NK-92 (cell line): Measurements from ENCODE around the gene ADAP1.

Experiments
- DNase-seq: peaks from one replicate; lab custom pipeline; 2025; ENCODE audit not compliant: unreplicated experiment; lab: John Stamatoyannopoulos, UW

The ADAP1 gene

DNA sequence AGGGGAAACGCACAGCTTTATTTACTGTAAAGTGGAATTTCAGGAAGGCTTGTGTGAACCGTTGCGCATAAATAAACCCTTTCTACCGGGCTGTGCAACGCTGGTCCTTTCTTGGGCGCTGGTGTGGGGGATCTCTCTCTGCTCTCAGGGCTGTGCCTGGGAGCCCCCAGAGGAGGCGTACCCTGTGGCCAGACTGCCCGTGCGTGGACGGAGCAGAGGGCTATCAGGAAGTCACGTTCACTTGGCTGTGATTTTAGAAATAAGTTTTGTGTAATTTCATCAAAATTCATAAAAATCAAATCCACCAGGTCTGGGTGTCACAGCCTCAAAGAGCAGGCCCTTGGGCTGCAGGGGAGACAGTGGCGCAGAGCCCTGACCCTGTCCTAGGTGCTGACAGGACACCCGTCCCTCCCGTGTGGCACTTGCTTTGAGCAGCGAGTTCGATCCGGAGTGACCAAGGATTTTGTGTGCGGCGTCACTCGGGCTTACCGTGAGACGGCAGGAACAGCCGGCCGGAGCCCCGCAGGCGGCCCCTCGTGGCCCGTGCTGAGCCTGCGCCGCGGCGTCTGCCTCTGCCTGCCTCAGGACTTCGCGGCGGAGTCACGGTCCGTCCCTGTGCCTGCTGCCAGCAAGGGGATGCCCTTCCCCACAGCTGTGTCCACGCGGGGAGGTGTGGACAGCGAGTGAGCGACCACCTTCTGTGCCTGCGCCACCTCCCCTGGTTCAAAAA, 58.0 kb downstream of the ADAP1 start:
- DNase-seq = no peak

DNA sequence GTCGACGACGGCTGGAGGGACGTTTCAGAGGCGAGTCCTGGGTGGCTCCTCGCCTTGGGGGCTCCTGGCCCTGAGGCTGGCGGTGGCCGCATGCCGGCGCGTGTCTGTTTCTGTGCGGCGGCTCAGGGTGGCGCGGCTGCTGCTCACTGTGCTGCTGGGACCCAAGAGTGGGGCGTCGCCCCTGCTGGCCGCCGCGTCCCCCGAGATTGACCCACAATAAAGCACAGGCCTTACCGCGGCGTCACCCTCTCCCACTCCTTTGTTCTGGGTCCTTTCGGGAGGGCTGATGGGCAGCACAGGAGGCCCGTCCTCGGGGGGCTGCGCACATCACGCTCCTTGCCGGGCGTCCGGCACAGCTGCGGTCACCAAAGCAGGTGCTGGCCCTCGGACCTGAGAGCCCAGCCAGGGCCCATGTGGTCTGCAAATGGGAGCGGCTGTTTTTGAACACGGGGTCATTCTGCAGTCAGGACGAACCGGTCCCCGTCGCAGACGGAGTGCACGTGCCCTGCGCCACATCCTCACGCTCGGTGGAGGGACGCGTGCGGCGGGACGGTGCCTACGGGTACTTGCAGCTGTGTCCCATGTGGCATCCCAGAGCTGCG, 58.9 kb downstream of the ADAP1 start:
- DNase-seq = no peak

DNA sequence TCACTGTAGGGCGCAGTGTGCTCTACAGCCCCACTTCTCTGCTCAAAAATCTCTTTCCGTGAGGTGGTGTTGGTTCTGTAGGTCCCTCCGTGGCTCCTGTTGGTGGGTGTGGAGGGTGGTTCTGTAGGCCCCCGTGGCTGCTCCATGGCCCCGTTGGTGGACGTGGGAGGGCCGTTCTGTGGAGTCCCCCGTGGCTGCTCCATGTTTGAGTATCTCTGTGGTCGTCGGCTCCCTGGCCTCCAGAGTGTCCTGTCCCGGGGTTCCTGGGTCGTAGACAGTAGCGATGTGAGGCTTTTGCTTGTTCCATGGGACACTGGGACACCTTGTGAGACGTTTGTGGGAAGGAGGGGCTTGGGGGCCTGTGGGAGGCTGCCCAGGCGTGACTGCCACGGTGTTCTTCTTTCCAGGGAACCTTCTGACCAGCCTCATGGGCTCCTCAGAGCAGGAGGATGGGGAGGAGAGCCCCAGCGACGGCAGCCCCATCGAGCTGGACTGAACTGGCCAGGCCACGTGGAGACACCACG, 59.5 kb downstream of the ADAP1 start:
- DNase-seq = no peak

DNA sequence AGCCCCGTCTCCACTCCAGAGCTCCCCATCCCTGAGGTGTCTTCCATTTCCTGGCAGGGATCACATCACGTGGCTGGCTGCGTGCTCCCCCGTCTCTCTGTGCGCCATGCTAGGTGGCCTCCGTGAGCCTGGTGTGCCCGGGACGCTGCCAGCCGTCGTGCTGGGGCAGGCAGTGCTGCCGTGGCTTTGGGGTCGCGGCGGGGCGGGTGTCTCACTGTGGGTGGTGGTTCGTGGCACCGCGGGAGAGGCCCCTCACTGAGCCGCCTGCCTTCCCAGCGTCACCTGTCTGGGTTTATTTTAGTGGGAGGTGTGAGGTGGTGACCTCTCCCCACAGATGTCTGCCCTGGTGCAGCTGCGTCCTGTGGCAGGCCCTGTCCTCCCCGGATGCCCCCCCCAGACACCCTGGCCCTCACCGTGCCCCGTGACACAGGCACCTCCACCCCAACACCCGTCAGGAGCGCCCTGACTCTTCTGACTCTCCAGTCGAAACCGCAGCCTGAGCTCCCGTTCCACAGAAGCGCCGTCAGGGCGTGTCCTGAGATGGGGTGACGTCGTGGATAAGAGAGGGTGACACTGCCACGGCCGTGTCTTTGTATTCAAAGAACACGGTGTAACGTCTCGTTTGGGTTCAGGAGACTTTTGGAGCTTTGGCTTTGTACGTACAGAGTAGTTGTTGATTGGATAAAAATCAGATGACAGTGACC, 60.2 kb downstream of the ADAP1 start:
- DNase-seq = no peak

DNA sequence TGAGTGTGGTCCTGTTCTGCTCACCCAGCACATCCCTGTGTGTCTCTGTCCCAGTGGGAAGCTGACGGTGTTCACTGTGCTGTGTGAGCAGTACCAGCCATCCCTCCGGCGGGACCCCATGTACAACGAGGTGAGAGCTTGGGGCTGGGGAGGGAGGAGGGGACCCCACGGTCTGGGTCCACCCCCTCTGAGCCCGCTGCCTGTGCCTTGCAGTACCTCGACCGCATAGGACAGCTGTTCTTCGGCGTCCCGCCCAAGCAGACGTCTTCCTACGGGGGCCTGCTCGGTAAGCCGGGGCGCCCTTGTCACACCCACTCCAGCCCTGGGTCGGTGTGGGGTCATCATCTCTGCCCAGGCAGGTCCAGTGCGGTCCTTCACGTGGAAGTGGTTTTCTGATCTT, 60.8 kb downstream of the ADAP1 start:
- DNase-seq = no peak

DNA sequence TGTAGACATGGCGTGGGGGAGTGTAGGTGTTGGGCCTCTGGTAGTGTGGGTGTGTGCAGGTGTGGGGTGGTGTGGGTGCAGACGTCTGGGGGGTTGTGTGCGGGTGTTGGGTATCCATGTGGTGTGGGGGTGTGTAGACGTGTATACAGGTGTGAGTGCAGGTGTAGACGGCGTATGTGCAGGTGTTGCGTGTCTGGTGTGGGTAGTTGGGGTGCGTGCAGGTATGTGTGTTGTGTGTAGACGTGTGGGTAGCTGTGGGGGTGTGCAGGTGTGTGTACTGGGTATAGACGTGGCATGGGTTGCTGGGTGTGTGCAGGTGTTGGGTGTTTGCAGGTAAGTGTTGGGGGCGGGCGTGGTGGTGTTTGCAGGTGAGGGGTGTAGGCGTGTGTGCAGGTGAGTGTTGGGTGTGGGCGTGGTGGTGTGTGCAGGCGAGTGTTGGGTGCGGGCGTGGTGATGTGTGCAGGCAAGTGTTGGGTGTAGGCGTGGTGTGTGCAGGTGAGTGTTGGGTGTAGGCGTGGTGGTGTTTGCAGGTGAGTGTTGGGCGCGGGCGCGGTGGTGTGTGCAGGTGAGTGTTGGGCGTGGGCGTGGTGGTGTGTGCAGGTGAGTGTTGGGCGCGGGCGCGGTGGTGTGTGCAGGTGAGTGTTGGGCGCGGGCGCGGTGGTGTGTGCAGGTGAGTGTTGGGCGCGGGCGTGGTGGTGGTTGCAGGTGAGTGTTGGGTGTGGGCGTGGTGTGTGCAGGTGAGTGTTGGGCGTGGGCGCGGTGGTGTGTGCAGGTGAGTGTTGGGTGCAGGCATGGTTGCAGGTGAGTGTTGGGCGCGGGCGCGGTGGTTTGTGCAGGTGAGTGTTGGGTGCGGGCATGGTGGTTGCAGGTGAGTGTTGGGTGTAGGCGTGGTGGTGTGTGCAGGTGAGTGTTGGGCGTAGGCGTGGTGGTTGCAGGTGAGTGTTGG, 61.6 kb downstream of the ADAP1 start:
- DNase-seq = no peak

DNA sequence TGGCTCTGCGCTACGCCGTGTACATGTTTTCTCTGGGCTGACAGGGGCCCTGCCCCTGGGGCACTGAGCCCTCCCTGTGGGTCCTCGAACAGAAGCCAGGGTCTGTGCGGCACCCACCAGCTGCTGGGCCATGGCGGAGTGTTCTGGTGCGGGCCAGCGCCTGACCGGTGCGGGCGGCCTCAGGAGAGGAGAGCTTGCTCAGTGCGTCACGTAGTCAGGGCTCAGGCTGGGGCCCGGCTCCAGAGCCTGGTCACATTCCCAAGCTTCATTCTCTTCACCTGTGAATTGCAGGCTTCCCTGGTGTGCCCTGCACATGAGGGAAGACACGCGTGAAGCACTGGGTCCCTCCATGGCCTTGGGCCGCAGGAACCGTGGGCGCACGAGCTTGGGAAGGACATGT, 62.7 kb downstream of the ADAP1 start:
- DNase-seq = no peak

DNA sequence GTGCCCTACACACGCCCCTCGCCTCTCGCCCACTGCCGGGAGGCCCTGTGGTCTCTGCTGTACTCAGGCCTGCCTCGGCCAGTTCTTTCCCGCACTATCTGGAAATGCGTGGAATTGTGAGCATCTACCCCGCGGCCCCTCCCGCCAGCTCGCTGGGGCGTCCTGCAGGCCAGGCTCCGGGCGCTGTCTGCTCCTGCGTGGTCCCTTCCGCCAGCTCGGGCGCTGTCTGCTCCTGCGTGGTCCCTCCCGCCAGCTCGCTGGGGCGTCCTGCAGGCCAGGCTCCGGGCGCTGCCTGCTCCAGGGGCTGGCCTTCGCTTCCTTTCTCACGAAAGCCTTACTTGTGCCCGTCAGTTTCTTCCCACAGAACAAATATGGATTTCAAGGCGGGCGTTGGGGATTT, 63.2 kb downstream of the ADAP1 start:
- no peak for DNase-seq

DNA sequence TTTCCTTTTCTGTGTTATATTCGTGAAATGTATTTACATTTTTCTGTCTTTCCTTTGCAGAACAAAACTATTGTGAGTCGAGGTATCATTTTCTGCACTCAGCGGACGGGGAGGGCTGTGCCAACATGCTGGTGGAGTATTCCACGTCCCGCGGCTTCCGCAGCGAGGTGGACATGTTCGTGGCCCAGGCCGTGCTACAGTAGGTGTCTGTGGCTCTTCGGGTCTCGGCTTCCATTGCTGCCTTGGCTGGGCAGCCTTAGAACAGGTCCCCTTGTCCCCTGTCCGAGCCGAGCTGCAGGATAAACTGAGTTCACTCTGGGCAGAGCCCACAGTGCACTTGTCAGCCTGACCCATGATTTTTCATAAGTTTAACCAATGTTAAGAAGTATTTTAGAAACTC, 63.6 kb downstream of the ADAP1 start:
- DNase-seq = no peak

DNA sequence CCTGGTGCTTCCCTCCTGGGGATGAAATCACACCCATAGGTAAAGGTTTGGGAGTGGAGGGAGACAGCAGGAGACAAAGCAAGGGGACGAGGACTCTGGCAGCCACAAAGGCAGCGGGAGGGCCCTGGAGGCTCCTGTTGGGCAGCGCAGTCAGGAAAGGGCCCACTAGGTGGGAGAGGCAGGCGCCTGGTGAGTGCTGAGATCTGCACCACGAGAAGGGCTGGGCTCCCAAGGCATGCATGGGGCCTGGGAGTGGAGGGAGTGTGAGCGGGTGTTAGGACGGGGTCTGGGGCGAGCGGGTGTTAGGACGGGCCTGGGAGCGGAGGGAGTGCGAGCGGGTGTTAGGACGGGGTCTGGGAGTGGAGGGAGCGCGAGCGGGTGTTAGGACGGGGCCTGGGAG, 65.1 kb downstream of the ADAP1 start:
- no peak for DNase-seq

DNA sequence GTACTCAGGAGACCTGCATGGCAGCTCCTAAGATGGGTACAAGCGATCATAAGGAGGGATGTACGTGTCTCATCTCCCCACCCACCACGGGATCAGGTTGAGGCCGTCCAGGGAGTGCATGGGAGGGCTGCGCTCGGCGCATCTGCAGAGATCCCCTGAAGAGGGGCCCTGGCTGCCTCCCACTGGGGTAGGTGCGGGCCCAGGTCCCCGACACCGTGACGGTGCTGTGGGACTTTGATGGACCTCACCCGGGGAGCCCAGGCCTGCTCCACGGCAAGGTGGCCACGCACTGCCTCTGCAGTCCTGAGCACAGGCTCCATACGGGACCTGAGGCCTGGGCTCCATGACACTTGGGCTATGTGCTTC, 65.5 kb downstream of the ADAP1 start:
- DNase-seq = no peak

DNA sequence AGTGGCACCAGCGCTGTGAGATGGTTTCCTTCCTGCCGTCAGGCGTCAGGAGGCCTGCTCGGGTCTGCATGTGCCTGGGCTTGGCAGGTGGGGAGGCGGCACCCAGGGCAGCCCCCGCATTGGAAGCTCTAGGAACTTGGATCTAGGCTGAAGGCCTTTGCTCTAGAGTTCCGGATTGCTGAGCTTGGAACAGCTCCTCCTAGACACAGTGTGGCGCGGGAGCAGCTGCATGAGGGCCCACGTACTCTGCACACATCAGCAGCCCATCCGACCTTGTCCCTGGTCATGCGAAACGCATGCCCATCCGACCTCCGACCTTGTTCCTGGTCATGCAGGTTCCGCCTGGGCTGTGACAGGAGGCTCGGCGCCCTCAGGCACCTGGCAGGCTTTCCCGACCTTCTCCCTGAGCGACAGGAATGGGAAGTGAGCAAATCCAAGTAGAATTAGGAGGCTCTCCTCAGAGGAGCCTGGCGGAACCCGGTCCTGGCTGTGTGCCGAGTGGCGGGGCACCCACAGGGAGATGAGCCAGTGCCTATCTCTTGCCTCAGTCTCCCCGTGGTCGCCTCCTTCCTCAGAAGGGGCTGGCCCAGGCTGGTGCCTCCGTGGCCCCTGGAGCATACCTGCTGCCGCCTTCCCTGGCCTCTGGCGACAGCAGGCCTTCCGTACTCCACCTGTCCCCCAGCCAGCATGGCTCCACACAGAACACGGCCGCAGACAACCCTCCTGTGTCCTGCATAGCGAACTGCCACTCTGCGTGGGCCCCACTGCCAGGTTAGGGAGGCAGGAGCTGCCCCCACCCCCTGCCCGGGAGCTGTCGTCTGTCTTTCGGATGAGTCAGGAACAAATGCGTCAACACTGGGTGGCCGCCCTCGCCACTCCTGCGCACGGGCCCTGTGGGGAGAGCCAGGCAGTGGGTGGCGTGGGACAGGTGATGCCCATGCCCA, 66.1 kb downstream of the ADAP1 start:
- no peak for DNase-seq

DNA sequence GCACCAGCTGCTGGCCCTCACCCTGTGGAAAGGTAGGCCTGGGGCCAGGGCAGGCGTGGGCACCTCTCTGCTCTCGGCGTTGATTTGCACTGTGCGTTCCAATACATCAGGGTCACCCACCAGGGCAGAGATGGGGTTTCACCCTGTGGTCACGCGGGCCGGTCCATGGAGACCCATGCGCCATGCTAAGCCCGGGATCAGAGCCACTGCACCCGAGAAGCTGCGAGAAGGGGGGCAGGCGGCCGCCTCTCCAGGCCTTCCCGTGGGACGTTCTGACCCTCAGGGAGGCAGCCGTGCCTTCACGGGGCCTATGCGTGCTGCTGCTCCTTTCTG, 67.0 kb downstream of the ADAP1 start:
- no peak for DNase-seq

DNA sequence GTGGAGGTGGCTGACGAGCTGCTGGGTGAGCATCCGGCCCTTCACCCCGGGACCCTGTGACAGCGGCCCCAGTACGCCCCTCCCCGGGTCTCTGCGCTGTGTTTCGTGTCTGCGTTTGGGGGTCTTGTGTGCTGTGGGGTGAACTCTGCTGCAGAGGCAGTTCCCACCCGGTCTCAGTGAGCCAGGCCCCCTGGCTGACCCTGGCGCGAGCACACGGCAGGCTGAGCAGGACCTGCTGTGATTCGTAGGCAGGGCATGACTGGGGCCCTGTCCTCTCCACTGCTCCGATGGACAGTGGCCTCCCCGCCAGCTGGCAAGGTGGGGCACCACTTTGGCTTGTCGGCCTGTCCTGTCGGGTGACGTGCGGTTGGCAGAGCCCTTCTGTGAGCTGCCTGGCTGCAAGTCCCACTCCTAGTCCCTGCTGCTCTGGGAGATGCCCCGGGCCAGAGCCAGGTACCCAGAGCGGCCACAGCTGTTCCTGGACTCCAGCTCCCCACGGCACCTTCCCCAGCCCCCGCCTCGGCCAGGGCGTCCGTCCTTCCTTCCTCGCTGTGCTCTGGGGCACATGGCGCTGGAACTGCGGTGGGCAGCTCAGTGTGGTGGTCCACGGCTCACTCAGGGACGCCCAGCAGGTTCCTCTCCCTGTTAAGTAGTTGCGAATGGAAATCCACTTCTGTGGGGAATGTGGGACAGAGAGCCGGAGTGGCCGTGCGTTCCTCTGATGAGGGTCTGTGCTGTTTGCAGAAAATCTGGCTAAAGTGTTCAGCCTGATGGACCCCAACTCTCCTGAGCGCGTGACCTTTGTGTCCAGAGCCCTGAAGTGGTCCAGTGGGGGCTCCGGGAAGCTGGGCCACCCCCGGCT, 67.6 kb downstream of the ADAP1 start:
- DNase-seq = no peak

DNA sequence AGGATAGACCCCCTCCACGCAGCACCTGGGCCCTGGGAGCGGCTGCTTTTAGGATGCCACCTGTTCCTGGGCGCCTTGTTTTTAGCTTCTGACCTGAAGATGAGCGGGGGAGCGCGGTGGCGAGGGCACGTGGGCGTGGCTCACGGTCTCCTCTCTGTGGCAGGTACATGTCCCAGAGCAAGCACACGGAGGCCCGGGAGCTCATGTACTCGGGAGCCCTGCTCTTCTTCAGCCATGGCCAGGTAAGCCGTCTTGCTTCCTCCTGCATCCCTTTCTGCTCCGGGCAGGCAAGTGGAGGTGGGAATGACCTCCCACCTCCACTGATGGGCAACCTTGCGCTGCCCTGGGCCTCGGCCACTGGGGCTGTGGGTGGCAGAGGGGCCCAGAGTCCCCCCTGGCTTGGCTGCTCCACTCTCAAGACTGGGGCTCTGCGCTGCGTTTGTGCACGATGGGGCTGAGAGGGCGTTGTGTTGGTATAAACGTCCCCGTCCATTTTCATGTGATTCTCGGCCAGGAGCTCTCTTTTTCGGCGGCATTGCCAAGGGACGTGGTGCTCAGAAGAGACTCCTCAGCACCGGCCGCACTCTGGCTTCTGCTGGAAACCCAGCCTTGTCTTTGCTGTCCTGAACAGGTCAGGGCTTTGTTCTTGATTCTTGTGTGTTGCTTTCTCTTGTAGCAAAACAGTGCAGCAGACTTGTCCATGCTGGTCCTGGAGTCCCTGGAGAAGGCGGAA, 68.4 kb downstream of the ADAP1 start:
- DNase-seq = no peak

DNA sequence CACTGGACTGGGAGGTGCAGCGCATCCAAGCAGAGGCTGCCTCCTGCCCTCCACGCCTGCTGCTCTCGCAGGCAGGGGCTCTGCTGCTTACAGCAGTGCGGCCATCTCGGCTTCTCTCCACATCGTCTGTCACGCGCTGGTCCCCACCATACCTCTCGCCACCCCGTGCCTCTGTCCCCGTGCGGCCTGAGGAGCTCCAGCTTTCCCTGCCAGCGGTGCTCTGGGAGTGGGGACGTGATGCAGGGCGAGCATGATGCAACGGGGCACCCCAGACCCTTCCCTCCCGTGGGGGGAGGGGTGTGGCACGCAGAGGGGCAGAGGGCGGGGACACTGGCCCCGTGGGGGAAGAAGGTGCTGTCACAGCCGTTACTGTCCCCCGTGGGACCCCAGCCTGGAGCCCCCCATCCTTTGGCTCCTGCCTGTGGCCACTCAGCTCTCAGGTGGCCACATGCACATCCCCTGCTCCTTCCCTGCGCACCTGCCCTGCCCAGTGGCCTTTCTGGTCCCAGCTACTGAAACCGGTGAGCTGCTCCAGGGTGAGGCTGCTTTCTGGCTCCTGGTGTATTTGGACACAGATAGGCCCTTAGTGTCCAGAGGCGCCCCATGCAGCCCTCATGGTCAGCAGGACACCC, 69.1 kb downstream of the ADAP1 start:
- no peak for DNase-seq

DNA sequence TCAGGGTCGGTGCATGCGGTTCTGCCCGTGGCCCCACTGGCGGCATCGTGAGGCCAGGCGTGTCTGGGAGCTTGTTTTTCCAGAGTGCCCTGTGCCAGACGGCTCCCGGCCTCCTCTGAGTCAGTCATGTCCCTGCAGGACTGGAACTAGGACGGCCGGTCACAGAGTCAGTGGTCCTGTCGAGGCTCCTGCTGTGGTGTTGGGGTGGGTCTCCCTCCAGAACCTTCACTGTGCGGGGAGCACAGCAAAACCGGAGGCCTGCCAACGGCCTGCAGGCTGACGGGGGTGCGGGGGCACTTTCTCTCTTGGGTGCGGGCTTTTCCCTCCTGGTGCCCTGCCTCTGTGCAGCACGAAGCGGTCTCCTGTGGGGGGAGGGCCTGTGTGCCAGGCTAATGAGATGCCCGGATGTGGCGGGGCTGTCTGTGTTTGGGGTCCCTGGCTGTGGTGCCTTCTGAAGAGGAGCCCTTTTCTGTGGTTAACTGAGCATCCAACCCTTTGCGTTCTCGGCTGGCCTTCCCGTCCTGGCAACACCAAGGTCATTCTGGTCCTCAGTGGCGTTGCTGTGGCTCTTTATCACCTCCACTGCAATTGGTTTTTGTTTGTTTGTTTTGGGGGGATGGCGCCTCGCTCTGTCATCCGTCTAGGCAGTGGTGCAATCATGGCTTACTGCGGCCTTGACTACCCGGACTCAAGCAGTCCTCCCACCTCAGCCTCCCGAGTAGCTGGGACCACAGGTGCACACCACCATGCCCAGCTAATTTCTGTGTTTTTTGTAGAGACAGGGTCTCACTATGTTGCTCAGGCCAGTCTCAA, 70.1 kb downstream of the ADAP1 start:
- no peak for DNase-seq
